ENCODE results near the gene KITLG. TPM values are rescaled to one million over a fixed set of nuclear protein-coding genes. Genes with fewer than 3 reads are reported as not detected.

KITLG gene
- total and polyA plus RNA-seq, 2 experiments from 2014 or later: 3.1 to 10.7 TPM

GRCh38 chr12:88458327-88458726, 121.9 kb downstream of the KITLG start:
- no peak overlapping the region for H3K4me3 Mint-ChIP-seq
- Histone ChIP-seq H3K27ac (ENCODE audit: low read depth) (no peak overlapping the region), H3K27me3 (ENCODE audit: insufficient read depth) (no peaks in the 10 kb centered on the region), H3K79me2 (replicated peaks; ENCODE audit: insufficient read depth) (no peaks in the 10 kb centered on the region), H3F3A (replicated peaks; ENCODE audit: low read depth) (no peaks in the 10 kb centered on the region), H3K4me1 (ENCODE audit: insufficient read depth) (no peaks in the 10 kb centered on the region), H3K4me3 (no peak overlapping the region), H4K20me1 (replicated peaks; ENCODE audit: insufficient read depth) (no peaks in the 10 kb centered on the region), H3K36me3 (ENCODE audit: insufficient read depth) (no peaks in the 10 kb centered on the region), H2AFZ (no peak overlapping the region), H3K4me2 (no peak overlapping the region), H3K9me2 (ENCODE audit: insufficient read depth) (peaks cover 9% of the 10 kb centered on the region; the same call in 1 of the 2 replicates)
- DNase-seq (ENCODE audit: low spot score): no peak
- ATAC-seq: no peak
- H3K9me3 Mint-ChIP-seq: no peaks in the 10 kb centered on the region
- H3K27ac Mint-ChIP-seq: no peak overlapping the region
- TF ChIP-seq EZH2 (IDR thresholded peaks at IDR 0.05; ENCODE audit: low read depth, unreplicated experiment) (no peak), CTCF (conservative IDR thresholded peaks at IDR 0.05; ENCODE audit: low read depth in 2 of 2) (no peak), EZH2phosphoT487 (IDR thresholded peaks at IDR 0.05; ENCODE audit: unreplicated experiment) (no peak), ZNF331 (CRISPR knock-in tag; IDR thresholded peaks at IDR 0.05; ENCODE audit: low read depth) (no peak), POLR2AphosphoS5 (IDR thresholded peaks at IDR 0.05; ENCODE audit: low read depth) (no peak), REST (IDR thresholded peaks at IDR 0.05; ENCODE audit: unreplicated experiment) (no peak), ZNF114 (CRISPR knock-in tag; IDR thresholded peaks at IDR 0.05) (no peak), ZNF462 (CRISPR knock-in tag; IDR thresholded peaks at IDR 0.05) (no peak), STAT1 (IDR thresholded peaks at IDR 0.05; ENCODE audit: unreplicated experiment) (no peak)
- no peaks in the 10 kb centered on the region for H3K36me3 Mint-ChIP-seq (ENCODE audit: low read depth)
- H3K4me1 Mint-ChIP-seq: no peaks in the 10 kb centered on the region
- no peaks in the 10 kb centered on the region for H3K27me3 Mint-ChIP-seq (ENCODE audit: insufficient read depth, low read depth, poor library complexity)

All from GM23338 (cell line).